ENCODE data around the gene PLEKHN1. TPM values are rescaled to one million over a fixed set of nuclear protein-coding genes. Genes with fewer than 3 reads are reported as not detected.

Gene PLEKHN1
- total and polyA plus RNA-seq, 2 of the 4 experiments (the other 2 are of a cell fraction): 0.54 to 2.1 TPM

DNA sequence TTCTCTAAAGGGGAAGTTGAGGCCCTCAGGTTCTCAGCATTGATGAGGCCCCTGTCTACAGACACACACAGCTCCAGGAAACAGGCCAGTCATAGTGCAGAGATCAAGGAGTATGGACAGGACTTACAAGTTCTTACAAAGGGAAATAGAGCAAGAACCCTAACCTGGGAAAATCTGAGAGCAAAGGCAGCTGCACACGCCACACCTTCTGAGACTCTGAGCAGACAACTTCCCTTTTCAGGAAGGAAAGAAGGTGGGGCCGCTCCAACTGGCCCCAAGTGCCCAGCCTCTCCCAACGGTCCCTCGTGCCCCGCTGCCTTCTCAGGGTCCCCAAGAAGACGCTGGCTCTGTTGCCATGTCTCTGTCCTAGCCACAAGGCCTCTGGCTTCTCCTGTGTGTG lies 10.8 kb upstream of the PLEKHN1 start:
- Histone ChIP-seq H4K8ac (ENCODE audit: low read depth in 2 of 2, low read length in 2 of 2) (no peak overlapping the region), H2AK9ac (replicated peaks; ENCODE audit: low read depth, low read length, poor library complexity) (no peak overlapping the region), H2AK5ac (ENCODE audit: low read depth, low read length) (no peak overlapping the region), H3K9me1 (ENCODE audit: insufficient read depth, low read length) (peaks cover 5% of the 10 kb centered on the region; the same call in 1 of the 2 replicates), H4K5ac (ENCODE audit: low read depth, low read length) (no peak overlapping the region), H3K18ac (ENCODE audit: low read depth, low read length) (no peak overlapping the region), H2BK120ac (ENCODE audit: low read depth, low read length) (no peak overlapping the region), H2BK20ac (ENCODE audit: low read depth, low read length) (no peak overlapping the region), H3K27me3 (ENCODE audit: control insufficient read depth, insufficient read depth, low read length) (no peaks in the 10 kb centered on the region), H2AFZ (replicated peaks; ENCODE audit: low read length, poor library complexity) (no peak overlapping the region), H3K14ac (replicated peaks; ENCODE audit: low read depth, low read length) (no peak overlapping the region), H3K23ac (ENCODE audit: low read depth, low read length) (no peak overlapping the region), H3K36me3 (ENCODE audit: control insufficient read depth, insufficient read depth, low read length) (peaks cover 57% of the 10 kb centered on the region), H3K4me3 (ENCODE audit: insufficient read depth, low read depth, low read length) (no peak overlapping the region), H4K91ac (ENCODE audit: insufficient read depth, low read depth, low read length) (no peak overlapping the region), H3K4me2 (ENCODE audit: low read depth, low read length) (no peak overlapping the region), H3K56ac (ENCODE audit: extremely low read depth, insufficient read depth, low read length) (no peak overlapping the region), H2BK15ac (ENCODE audit: low read depth, low read length) (no peak overlapping the region), H2BK5ac (ENCODE audit: low read depth, low read length, poor library complexity, severe bottlenecking) (no peak overlapping the region), H3K27ac (ENCODE audit: insufficient read depth, low read length) (no peak overlapping the region), H3K79me1 (ENCODE audit: low read depth in 1 of 2, low read length in 2 of 2) (peaks cover 7 to 49% of the 10 kb centered on the region in 2 experiments), H3K9ac (ENCODE audit: low read depth, low read length) (no peak overlapping the region), H3K9me3 (ENCODE audit: control insufficient read depth, insufficient read depth, low read length) (no peaks in the 10 kb centered on the region), H3K4ac (ENCODE audit: low read depth, low read length) (no peak overlapping the region), H4K20me1 (ENCODE audit: insufficient read depth, low read length) (peaks cover 24% of the 10 kb centered on the region), H3K4me1 (ENCODE audit: control insufficient read depth, insufficient read depth, low read length) (peaks cover 4% of the 10 kb centered on the region; the same call in 1 of the 2 replicates)
- intact Hi-C loops (cut with micrococcal nuclease): loop anchor here (5.0 kb wide), 1 partner anchor 33 kb away; the partner anchor contains the start of gene SAMD11
- DNase-seq (no peak), ATAC-seq (ENCODE audit: low read depth) (no peak)
- dilution Hi-C loops (cut with HindIII; ENCODE audit: low sequenced_read_pairs, unreplicated experiment): no loop called here
- TF ChIP-seq, protein P1, sequence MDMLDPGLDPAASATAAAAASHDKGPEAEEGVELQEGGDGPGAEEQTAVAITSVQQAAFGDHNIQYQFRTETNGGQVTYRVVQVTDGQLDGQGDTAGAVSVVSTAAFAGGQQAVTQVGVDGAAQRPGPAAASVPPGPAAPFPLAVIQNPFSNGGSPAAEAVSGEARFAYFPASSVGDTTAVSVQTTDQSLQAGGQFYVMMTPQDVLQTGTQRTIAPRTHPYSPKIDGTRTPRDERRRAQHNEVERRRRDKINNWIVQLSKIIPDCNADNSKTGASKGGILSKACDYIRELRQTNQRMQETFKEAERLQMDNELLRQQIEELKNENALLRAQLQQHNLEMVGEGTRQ (IDR thresholded peaks at IDR 0.05; ENCODE audit: low read depth, low read length): no peak
- TF ChIP-seq POLR2A (IDR thresholded peaks at IDR 0.05; ENCODE audit: low read depth, low read length): no peak
- no peak for TF ChIP-seq MAFK (IDR thresholded peaks at IDR 0.05; ENCODE audit: low read depth, low read length)
- no peak for TF ChIP-seq FOS (IDR thresholded peaks at IDR 0.05; ENCODE audit: low read depth, low read length)
- TF ChIP-seq, protein P2, sequence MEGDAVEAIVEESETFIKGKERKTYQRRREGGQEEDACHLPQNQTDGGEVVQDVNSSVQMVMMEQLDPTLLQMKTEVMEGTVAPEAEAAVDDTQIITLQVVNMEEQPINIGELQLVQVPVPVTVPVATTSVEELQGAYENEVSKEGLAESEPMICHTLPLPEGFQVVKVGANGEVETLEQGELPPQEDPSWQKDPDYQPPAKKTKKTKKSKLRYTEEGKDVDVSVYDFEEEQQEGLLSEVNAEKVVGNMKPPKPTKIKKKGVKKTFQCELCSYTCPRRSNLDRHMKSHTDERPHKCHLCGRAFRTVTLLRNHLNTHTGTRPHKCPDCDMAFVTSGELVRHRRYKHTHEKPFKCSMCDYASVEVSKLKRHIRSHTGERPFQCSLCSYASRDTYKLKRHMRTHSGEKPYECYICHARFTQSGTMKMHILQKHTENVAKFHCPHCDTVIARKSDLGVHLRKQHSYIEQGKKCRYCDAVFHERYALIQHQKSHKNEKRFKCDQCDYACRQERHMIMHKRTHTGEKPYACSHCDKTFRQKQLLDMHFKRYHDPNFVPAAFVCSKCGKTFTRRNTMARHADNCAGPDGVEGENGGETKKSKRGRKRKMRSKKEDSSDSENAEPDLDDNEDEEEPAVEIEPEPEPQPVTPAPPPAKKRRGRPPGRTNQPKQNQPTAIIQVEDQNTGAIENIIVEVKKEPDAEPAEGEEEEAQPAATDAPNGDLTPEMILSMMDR (conservative IDR thresholded peaks at IDR 0.05; ENCODE audit: low read depth, low read length): no peak
- TF ChIP-seq MAZ (IDR thresholded peaks at IDR 0.05; ENCODE audit: borderline replicate concordance, low read depth, low read length): no peak
- TF ChIP-seq NFE2L2 (IDR thresholded peaks at IDR 0.05; ENCODE audit: low read depth, low read length): no peak
- no peak for TF ChIP-seq CHD1 (IDR thresholded peaks at IDR 0.05; ENCODE audit: low read depth, low read length)
- TF ChIP-seq CEBPB (IDR thresholded peaks at IDR 0.05; ENCODE audit: low read depth, low read length): no peak
- TF ChIP-seq RCOR1 (IDR thresholded peaks at IDR 0.05; ENCODE audit: insufficient replicate concordance, low read length): no peak
- TF ChIP-seq, protein P3, sequence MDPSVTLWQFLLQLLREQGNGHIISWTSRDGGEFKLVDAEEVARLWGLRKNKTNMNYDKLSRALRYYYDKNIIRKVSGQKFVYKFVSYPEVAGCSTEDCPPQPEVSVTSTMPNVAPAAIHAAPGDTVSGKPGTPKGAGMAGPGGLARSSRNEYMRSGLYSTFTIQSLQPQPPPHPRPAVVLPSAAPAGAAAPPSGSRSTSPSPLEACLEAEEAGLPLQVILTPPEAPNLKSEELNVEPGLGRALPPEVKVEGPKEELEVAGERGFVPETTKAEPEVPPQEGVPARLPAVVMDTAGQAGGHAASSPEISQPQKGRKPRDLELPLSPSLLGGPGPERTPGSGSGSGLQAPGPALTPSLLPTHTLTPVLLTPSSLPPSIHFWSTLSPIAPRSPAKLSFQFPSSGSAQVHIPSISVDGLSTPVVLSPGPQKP (IDR thresholded peaks at IDR 0.05; ENCODE audit: borderline replicate concordance, low read depth, low read length): no peak
- TF ChIP-seq RFX5 (IDR thresholded peaks at IDR 0.05; ENCODE audit: low read depth, low read length): no peak
- TF ChIP-seq BHLHE40 (IDR thresholded peaks at IDR 0.05; ENCODE audit: low read depth, low read length): no peak
- TF ChIP-seq SMC3 (IDR thresholded peaks at IDR 0.05; ENCODE audit: low read depth, low read length): no peak
- no peak for TF ChIP-seq MXI1 (IDR thresholded peaks at IDR 0.05; ENCODE audit: borderline replicate concordance, low read depth, low read length)
- TF ChIP-seq RAD21 (IDR thresholded peaks at IDR 0.05; ENCODE audit: low read length): no peak
- ChIA-PET CTCF (interaction anchor here (0.5 kb wide), 1 partner anchor 313 kb away, joined by 3 read pairs; no protein-coding TSS in a partner anchor), POLR2A (ENCODE audit: unreplicated experiment) (no interaction called here)
- in situ Hi-C loops (cut with MboI; ENCODE audit: low sequenced_read_pairs): loop anchor here (5.0 kb wide), 1 partner anchor 43 kb away; no protein-coding TSS in a partner anchor
- BruUV-seq (replicated peaks): no TSS peak
- WGBS, 2 experiments (ENCODE audit: extremely low coverage in 2 of 2, insufficient read length in 1 of 2): 91% methylated on average over 6 of the region's 6 CpGs; no CpG with 5 or more reads in 1 of the 2 experiments
